GM18507 (cell line): ENCODE measurements around the gene WSCD2.

Experiments
- DNase-seq: peaks from one replicate; pipeline ENCODE4 v3.0.0; 2011; ENCODE audit warnings: low read depth; ENCODE audit not compliant: insufficient read length; ENCODE audit errors: extremely low spot score
- FAIRE-seq: peaks from 2 replicates; lab custom pipeline; 2011; peaks lifted over from hg19 to GRCh38; lab: Jason Lieb, UNC

WSCD2 gene

DNA sequence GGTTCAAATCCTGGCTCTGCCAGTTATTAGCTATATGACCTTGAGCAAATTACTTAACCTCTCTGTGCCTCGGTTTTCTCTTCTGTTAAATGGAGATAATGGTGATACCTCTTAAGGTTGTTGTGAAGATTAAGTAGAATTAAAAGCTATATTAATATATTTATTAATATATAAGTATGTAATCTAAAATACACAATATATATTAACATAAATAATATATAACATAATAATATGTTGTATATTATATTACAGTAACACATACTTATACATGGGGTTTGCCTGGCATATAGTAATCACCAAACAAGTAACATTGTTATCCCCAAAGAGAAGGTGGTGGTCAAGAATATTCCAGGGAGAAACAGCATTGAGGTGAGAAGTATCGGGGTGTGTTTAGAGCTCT lies 118.0 kb downstream of the WSCD2 start:
- FAIRE-seq, result no peak
- no peak for DNase-seq

DNA sequence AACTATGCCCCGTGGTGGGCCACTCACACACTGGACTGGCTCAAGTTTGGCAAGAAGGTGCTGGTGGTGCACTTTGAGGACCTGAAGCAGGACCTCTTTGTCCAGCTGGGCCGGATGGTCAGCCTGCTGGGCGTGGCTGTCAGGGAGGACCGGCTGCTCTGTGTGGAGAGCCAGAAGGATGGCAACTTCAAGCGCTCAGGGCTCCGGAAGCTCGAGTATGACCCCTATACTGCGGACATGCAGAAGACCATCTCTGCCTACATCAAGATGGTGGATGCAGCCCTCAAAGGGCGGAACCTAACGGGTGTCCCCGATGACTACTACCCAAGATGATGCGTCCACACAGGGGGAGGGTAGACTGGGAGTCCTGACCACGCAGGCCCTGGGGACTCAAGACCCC lies 118.9 kb downstream of the WSCD2 start:
- DNase-seq (no peak), FAIRE-seq (no peak)

DNA sequence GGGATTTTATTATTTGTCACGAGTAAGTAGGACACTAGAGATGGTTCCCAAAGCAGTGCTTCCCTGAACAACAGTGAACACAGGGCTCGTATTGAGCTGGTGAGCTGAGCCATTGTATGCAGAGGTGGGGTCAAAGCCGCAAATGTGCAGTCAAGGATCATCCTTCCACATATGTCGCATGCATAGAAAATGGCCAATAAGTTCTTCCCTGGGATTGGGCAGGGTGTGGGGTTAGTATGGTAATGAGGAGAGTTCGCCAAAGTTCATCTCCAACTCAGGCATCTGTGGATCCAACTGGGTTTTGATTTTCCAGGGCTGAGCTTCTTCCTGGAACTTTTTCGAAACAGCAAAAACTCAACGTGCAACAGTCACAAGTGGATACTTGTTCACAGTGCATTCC lies 123.4 kb downstream of the WSCD2 start:
- DNase-seq, result no peak
- no peak for FAIRE-seq

DNA sequence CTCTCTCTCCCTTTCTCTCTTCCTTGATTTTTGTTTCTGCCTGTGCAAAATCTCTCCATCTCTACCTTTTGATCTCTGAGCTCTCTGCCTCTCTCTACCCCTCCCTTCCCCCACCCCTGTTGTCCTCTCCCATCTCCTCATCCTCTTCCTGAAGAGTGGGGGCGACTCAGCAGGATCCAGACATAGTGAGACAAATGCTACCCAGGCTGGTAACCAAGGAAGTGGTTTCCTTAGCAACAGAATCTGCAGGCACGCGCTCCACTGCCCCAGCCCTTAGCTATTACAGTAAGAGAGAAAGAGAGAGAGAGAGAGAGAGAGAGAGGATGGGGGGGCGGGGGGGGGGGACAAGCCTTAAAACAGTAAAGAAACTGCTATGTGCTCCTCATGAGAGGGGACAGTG lies 124.5 kb downstream of the WSCD2 start:
- no peak for FAIRE-seq
- DNase-seq, result no peak

DNA sequence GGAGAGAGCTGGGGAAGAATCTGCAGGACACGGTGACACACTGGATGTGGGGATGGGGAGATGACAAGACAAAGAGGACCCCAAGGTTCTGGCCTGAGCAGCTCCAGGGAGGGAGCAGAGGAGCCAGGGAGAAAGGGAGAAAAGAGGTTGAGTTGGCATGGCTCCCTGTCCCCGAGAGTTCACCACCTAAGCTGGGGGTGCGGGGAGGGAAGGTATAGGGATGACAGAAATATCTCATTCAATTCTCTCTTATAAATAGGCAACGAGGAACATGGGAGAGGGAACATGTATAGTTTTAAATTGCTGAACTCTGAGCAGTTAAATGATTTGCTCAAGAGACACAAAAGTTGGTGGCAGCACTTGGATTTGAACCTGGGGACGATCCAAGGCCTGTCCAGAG lies 124.9 kb downstream of the WSCD2 start:
- FAIRE-seq, result no peak
- no peak for DNase-seq

DNA sequence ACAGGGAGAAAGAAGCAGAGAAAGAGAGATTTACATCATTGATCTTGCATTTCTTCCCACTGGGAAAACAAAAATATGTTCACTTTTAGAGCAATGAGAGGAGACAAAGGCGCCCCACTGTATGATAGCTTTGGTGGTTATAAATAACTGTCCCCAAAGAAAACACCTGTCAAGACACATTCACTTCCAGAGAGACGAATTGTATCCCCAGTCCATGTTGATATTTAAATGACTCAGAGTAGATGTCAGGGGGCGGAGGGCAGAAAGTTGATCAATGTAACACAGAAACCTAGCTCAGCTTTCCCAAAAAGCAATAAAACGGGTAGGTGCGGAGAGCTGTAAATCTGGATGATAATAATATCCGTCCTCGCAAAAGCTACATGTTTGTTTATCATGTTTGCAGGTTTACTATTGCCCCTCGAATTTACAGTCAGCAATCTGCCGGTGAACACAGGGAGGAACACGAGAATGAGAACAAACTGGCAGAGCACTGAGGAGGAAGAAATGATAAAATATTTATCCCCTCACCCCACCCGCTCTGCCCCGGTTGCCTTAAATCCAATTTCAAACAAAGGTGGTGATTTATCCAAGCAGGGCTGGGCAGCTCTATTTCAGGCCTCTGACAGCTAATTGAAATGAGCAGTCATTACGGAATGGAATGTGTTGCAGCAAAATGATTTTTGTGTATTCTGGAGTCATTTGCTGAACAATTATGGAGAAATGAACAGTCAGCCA lies 125.6 kb downstream of the WSCD2 start:
- no peak for FAIRE-seq
- no peak for DNase-seq

- DNase-seq (no peak), FAIRE-seq (no peak)
Observed at GRCh38 chr12:108255252-108255602, 126.1 kb downstream of the WSCD2 start.

GRCh38 chr12:108257004-108257403 lies 127.9 kb downstream of the WSCD2 start:
- DNase-seq (no peak), FAIRE-seq (no peak)

- no peak for FAIRE-seq
- DNase-seq, result no peak
Observed at GRCh38 chr12:108257610-108258106, 128.6 kb downstream of the WSCD2 start.

DNA sequence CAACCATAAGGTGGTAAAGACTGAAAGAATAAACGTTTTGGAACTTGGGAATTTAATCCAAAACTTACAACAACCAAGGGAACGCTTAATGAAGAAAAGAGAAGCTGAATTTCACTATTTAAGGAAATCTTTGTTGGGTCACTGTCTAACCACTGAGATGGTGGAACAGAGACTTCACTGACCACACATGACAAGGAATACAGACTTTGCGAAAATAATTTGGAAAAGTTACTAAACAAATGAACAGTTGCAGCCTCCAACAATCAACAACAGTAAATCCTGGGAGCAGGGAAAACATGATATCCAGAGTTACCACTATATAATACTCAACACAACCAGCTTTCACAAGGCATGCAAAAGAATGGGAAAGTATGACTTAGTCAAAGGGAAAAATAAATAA lies 131.0 kb downstream of the WSCD2 start:
- DNase-seq (no peak), FAIRE-seq (no peak)

- no peak for FAIRE-seq
- no peak for DNase-seq
Observed at GRCh38 chr12:108260969-108261368, 131.9 kb downstream of the WSCD2 start.

DNA sequence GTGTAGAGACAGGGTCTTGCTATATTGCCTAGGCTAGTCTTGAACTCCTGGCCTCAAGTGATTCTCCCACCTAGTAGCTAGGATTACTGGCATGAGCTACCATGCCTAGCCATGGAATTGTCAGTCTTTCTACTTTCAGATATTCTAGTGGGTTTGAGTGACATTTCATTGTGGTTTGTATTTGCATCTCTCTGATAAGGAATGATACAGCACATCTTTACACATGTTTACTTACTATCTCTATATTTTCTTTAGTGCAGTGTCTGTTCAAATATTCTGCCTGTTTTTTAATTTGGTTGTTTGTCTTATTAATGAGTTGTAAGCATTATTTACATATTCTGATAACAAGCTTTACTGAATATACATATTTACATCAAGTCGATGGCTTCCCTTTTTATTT lies 136.4 kb downstream of the WSCD2 start:
- no peak for DNase-seq
- FAIRE-seq, result no peak

DNA sequence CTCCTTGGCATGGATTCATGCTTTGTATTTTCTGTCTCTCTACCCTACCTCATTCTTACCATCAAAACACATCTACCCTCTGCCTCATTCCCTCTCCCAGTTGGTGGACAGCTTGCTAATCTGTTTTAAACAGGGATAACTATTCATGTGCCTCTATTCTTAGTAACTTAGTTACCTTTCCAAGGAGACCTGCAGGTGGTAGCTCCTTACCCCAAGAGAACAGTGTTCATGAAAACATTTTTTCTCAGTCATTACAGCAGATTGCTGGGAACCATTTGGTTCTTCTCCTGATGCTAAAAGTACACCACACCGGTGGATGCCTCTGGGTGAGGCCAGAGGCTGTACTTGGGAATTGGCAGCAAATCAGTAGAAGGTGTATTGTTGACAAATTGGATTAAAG lies 137.0 kb downstream of the WSCD2 start:
- DNase-seq (no peak), FAIRE-seq (no peak)

GRCh38 chr12:108267450-108267849 lies 138.4 kb downstream of the WSCD2 start:
- FAIRE-seq (no peak), DNase-seq (no peak)

GRCh38 chr12:108268397-108268796 lies 139.3 kb downstream of the WSCD2 start:
- DNase-seq (no peak), FAIRE-seq (peak; percentile 76)

GRCh38 chr12:108269224-108269623 lies 140.1 kb downstream of the WSCD2 start:
- FAIRE-seq (no peak), DNase-seq (no peak)

GRCh38 chr12:108270035-108270848 lies 141.2 kb downstream of the WSCD2 start:
- FAIRE-seq, result no peak
- DNase-seq, result no peak

GRCh38 chr12:108270849-108271143 lies 141.7 kb downstream of the WSCD2 start:
- DNase-seq (no peak), FAIRE-seq (no peak)

GRCh38 chr12:108271951-108272872 lies 143.1 kb downstream of the WSCD2 start:
- DNase-seq (no peak), FAIRE-seq (no peak)

- FAIRE-seq, result no peak
- no peak for DNase-seq
Observed at GRCh38 chr12:108273217-108273616, 144.1 kb downstream of the WSCD2 start.
